ENCODE results near the gene ADAM10. TPM values are rescaled to one million over a fixed set of nuclear protein-coding genes. Genes with fewer than 3 reads are reported as not detected.
"Not testable (repeated sequence)": the region's sequence is repeated elsewhere in the genome, so short reads cannot be mapped to it uniquely, and the experiment has no call there.

ADAM10 gene
- total RNA-seq, 8 experiments from 2014 or later: 38.5 to 110 (median 73.6) TPM

DNA sequence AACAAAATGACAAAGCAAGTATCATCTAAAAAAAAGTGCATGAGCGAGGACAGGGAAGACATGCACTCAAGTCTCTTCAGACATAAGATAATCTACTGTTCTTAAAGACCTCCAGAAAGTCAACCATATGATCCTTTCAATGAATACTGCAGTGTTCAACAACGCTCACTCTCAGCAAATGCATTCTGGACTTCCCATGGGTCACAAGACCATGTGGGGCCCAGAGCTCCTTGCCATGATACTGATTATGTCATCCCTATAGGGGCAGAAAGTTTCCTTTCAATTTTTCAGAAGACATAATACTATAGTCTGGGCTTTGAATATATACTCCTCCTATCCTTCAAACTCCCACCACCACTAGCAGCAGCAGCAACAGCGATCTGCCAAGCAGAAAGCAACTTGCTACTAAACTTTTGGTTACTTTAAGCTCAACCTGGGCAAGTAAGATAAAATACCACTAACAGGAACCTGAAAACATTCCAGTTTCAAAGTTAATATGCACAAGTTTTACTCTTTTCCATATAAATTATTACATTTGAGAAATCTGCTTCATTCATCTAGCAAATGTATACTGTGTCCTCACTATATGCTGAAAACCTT is 143.5 kb downstream of the ADAM10 start:
- H3K4me3 ChIP-seq: no peak overlapping the region
- ATAC-seq (replicated peaks in 6 of 8): no peak
- WGBS, 10 experiments: 80 to 100% (median 93%) methylated on average over 1 to 3 of the region's 3 CpGs; no CpG with 5 or more reads in 1 of the 10 experiments
- in situ Hi-C loops (cut with MboI; ENCODE audit: low pct_unique_long_range_greater_than_20kb in 2 of 9, low sequenced_read_pairs in 9 of 9, unreplicated experiment in 9 of 9): no loop called here
- H3K4me1 ChIP-seq (replicated peaks in 1 of 2): no peaks in the 10 kb centered on the region
- H3K27ac ChIP-seq: no peak overlapping the region

DNA sequence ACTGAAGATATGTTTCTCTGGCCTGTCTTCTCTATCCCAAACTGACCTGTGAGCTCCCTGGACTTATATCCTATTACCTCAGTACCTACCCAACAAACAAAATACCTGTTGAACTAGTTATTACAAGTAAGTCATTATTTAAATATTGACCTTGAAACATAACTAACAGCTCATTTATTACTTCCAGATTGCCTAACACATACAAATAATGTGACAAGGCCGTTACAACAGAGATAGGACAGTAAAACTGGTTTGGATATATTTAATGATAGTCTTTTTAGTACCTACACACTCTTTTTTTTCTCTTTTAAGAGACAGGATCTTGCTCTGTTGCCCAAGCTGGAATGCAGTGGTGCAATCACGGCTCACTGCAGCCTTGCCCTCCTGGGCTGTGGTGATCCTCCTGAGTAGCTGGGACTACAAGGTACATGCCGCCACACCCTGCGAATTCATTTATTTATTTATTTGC is 145.0 kb downstream of the ADAM10 start:
- no peak for ATAC-seq (replicated peaks in 6 of 8)
- no peaks in the 10 kb centered on the region for H3K4me1 ChIP-seq (replicated peaks in 1 of 2)
- no peak overlapping the region for H3K4me3 ChIP-seq
- no peak overlapping the region for H3K27ac ChIP-seq
- in situ Hi-C loops (cut with MboI; ENCODE audit: low pct_unique_long_range_greater_than_20kb in 2 of 9, low sequenced_read_pairs in 9 of 9, unreplicated experiment in 9 of 9): no loop called here
- WGBS, 10 experiments: 91 to 100% (median 100%) methylated on average over 1 to 4 of the region's 4 CpGs

- ATAC-seq (replicated peaks in 6 of 8); H3K4me1 ChIP-seq (replicated peaks in 1 of 2); H3K4me3 ChIP-seq; H3K27ac ChIP-seq; in situ Hi-C loops (cut with MboI; ENCODE audit: low pct_unique_long_range_greater_than_20kb in 2 of 9, low sequenced_read_pairs in 9 of 9, unreplicated experiment in 9 of 9): not testable (repeated sequence)
- 91 to 100% (median 97%) methylated on average over 1 to 8 of the region's 8 CpGs; no CpG with 5 or more reads in 2 of the 10 experiments for WGBS, 10 experiments
Measured at GRCh38 chr15:58603927-58604326, 145.6 kb downstream of the ADAM10 start.

DNA sequence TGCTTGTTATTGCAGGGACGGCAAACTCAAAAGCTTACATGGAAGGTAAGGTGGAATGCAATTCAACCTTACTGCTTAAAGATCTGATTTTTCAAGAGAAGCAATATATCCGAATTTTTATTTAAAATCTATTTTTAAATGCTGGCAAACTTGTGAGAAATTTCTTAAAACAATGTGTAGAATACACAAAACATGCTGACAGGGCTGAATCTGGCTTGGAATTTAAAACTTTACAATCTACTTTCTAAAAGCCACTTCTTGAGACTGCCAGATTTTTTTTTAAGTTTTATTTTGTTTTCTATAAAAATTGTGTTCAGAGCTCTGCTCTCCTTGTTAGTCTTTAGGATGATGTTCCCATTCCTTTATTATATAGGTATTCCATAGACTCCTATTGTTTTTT is 146.7 kb downstream of the ADAM10 start:
- H3K4me3 ChIP-seq: no peak overlapping the region
- H3K27ac ChIP-seq: no peak overlapping the region
- in situ Hi-C loops (cut with MboI; ENCODE audit: low pct_unique_long_range_greater_than_20kb in 2 of 9, low sequenced_read_pairs in 9 of 9, unreplicated experiment in 9 of 9): no loop called here
- no peaks in the 10 kb centered on the region for H3K4me1 ChIP-seq (replicated peaks in 1 of 2)
- no peak for ATAC-seq (replicated peaks in 6 of 8)
- WGBS, 10 experiments: 69 to 100% (median 86%) methylated on average over 2 of the region's 2 CpGs; no CpG with 5 or more reads in 1 of the 10 experiments

- Histone ChIP-seq H3K27ac (no peak overlapping the region), H3K4me1 (replicated peaks in 1 of 2) (no peaks in the 10 kb centered on the region), H3K4me3 (no peak overlapping the region)
- ATAC-seq (replicated peaks in 6 of 8): no peak
- 85 to 100% (median 88%) methylated on average over 1 to 4 of the region's 4 CpGs; no CpG with 5 or more reads in 5 of the 10 experiments for WGBS, 10 experiments
- in situ Hi-C loops (cut with MboI; ENCODE audit: low pct_unique_long_range_greater_than_20kb in 2 of 9, low sequenced_read_pairs in 9 of 9, unreplicated experiment in 9 of 9): no loop called here
Measured at GRCh38 chr15:58598829-58599210, 150.7 kb downstream of the ADAM10 start.

GRCh38 chr15:58597943-58598828 is 151.3 kb downstream of the ADAM10 start:
- no peak overlapping the region for H3K4me3 ChIP-seq
- no peaks in the 10 kb centered on the region for H3K4me1 ChIP-seq (replicated peaks in 1 of 2)
- H3K27ac ChIP-seq: no peak overlapping the region
- no peak for ATAC-seq (replicated peaks in 6 of 8)
- in situ Hi-C loops (cut with MboI; ENCODE audit: low pct_unique_long_range_greater_than_20kb in 2 of 9, low sequenced_read_pairs in 9 of 9, unreplicated experiment in 9 of 9): no loop called here
- WGBS, 10 experiments: 61 to 100% (median 91%) methylated on average over 1 to 4 of the region's 4 CpGs; no CpG with 5 or more reads in 2 of the 10 experiments

DNA sequence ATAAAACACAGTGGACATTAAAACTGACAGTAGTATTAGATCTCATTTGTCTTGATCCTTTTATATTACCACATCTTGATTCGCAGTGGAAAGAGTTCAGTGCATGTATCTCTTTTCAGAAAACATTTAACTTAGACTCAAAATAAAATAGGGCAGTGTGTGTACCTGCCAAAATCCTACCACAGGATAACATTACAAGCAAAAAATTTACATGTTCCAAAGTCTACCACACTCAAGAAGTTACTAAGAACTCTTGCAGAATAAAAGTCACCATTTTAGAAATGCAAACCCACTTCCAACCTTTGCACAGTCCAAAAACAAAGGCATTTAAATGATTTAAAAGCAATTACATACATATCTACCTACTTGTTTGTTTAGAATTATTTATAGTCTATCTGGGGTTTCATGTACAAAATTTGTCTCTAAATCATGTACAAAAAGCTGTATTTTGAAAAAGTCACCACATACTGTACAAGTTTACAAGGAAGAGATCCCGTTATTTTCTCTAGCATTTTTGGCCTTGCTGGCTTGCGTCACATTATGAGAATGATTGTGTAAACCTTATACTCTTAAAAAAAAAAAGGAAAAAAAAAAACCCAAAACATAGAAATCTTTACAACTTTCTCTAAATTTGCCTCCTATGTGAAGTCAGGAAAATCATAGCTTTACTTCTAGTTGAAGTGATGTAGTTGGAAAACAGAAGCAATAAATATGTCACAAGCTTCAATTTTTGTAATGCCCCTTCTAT is 153.8 kb downstream of the ADAM10 start:
- peaks cover 0 to 2% of the 10 kb centered on the region in 2 donors for H3K4me1 ChIP-seq (replicated peaks in 1 of 2)
- no peak overlapping the region for H3K4me3 ChIP-seq
- 86 to 100% (median 98%) methylated on average over 1 to 3 of the region's 3 CpGs for WGBS, 10 experiments
- no peak for ATAC-seq (replicated peaks in 6 of 8)
- H3K27ac ChIP-seq: no peak overlapping the region
- in situ Hi-C loops (cut with MboI; ENCODE audit: low pct_unique_long_range_greater_than_20kb in 2 of 9, low sequenced_read_pairs in 9 of 9, unreplicated experiment in 9 of 9): no loop called here

GRCh38 chr15:58594898-58595297 is 154.6 kb downstream of the ADAM10 start:
- peaks cover 0 to 2% of the 10 kb centered on the region in 2 donors for H3K4me1 ChIP-seq (replicated peaks in 1 of 2)
- in situ Hi-C loops (cut with MboI; ENCODE audit: low pct_unique_long_range_greater_than_20kb in 2 of 9, low sequenced_read_pairs in 9 of 9, unreplicated experiment in 9 of 9): no loop called here
- no peak overlapping the region for H3K4me3 ChIP-seq
- 80 to 100% (median 100%) methylated on average over 1 of the region's 1 CpG; no CpG with 5 or more reads in 1 of the 10 experiments for WGBS, 10 experiments
- no peak overlapping the region for H3K27ac ChIP-seq
- ATAC-seq (replicated peaks in 6 of 8): no peak

DNA sequence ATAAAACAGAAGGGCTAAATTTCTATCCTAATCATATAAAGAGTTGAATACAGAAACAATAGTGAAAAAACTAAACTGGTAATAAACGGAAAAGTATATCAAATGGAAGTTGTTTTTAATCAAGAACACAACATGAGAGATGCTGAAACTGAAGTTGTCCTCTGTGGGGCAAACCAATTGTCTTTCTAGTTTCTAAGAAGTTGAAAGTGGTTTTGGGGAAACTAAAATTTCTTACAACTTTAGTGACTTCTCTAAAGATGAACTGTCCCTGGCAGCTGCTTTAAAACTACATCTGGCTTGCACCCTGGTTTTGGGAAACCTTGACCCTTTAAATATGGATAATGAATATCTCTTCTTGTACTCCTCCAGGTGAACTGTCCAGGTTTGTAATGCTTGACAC is 155.6 kb downstream of the ADAM10 start:
- H3K4me1 ChIP-seq (replicated peaks in 1 of 2): peaks cover 0 to 2% of the 10 kb centered on the region in 2 donors
- 83 to 100% (median 94%) methylated on average over 1 of the region's 1 CpG; no CpG with 5 or more reads in 1 of the 10 experiments for WGBS, 10 experiments
- in situ Hi-C loops (cut with MboI; ENCODE audit: low pct_unique_long_range_greater_than_20kb in 2 of 9, low sequenced_read_pairs in 9 of 9, unreplicated experiment in 9 of 9): no loop called here
- no peak for ATAC-seq (replicated peaks in 6 of 8)
- no peak overlapping the region for H3K4me3 ChIP-seq
- no peak overlapping the region for H3K27ac ChIP-seq

DNA sequence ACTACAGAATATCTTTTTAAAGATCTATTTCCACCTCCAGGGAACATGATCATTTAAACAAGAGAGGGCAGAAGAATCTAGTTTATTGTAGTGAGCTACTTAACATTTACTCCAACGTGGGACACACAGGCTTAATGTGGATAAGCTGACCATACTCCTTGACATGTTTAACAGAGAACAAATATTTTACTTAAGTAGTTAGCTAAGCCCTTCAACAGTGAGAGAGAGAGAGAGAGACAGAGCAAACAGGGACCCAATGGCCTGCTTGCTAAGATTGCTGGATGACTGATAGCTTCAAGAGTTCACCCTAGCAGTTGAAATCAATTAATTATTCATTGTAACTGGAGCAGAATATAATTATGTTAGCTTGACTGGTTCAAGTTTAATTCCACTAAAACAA is 158.6 kb downstream of the ADAM10 start:
- Histone ChIP-seq H3K4me3 (no peak overlapping the region), H3K27ac (no peak overlapping the region), H3K4me1 (replicated peaks in 1 of 2) (peaks cover 0 to 2% of the 10 kb centered on the region in 2 donors)
- in situ Hi-C loops (cut with MboI; ENCODE audit: low pct_unique_long_range_greater_than_20kb in 2 of 9, low sequenced_read_pairs in 9 of 9, unreplicated experiment in 9 of 9): no loop called here
- ATAC-seq (replicated peaks in 6 of 8): peak in 1 of 8 experiments; percentile 57
- 7 to 67% (median 50%) methylated on average over 1 of the region's 1 CpG; no CpG with 5 or more reads in 3 of the 10 experiments for WGBS, 10 experiments

DNA sequence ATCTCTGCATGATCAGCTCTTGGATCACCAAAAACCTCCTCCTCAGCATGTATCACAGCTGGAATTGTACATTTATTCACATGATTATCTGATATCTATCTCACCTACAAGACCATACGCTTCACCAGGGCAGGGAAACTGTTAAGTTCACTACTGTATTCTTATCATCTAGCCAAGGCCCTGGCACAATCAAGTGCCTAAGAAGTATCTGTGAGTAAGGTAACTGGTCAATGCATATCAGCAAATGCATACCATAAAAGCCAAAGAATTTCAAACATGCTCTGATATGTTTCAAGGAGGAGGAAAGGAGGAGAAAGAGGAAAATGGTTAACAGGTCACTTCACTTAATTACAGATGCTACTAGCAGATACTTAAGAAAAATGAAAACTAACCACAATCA is 159.3 kb downstream of the ADAM10 start:
- Histone ChIP-seq H3K4me3 (no peak overlapping the region), H3K27ac (no peak overlapping the region), H3K4me1 (replicated peaks in 1 of 2) (peaks cover 5 to 7% of the 10 kb centered on the region in 2 donors)
- in situ Hi-C loops (cut with MboI; ENCODE audit: low pct_unique_long_range_greater_than_20kb in 2 of 9, low sequenced_read_pairs in 9 of 9, unreplicated experiment in 9 of 9): no loop called here
- no peak for ATAC-seq (replicated peaks in 6 of 8)
- 40 to 100% (median 100%) methylated on average over 1 of the region's 1 CpG; no CpG with 5 or more reads in 5 of the 10 experiments for WGBS, 10 experiments

DNA sequence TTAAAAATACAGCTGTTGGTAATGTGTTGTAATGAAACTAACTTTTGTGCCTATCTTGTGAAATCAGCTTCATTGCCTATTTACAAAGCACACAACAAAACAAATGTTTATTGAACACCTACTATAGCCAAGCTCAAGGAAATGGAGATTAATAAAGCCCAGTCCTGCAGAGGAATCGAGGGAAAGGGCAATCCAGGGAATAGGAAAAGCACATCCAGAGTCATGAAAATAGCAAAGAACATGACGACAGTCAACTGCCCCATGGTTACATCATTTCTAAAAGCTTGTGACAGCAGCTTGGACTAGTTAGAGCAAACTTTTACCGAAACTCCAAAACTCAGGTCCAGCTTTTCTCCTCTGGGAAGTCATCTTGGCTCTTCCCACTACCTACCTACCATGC is 160.5 kb downstream of the ADAM10 start:
- no peak overlapping the region for H3K27ac ChIP-seq
- no peak overlapping the region for H3K4me3 ChIP-seq
- in situ Hi-C loops (cut with MboI; ENCODE audit: low pct_unique_long_range_greater_than_20kb in 2 of 9, low sequenced_read_pairs in 9 of 9, unreplicated experiment in 9 of 9): no loop called here
- WGBS, 10 experiments: 38 to 100% (median 86%) methylated on average over 1 to 3 of the region's 3 CpGs; no CpG with 5 or more reads in 1 of the 10 experiments
- H3K4me1 ChIP-seq (replicated peaks in 1 of 2): peaks cover 6 to 8% of the 10 kb centered on the region in 2 donors
- ATAC-seq (replicated peaks in 6 of 8): no peak

DNA sequence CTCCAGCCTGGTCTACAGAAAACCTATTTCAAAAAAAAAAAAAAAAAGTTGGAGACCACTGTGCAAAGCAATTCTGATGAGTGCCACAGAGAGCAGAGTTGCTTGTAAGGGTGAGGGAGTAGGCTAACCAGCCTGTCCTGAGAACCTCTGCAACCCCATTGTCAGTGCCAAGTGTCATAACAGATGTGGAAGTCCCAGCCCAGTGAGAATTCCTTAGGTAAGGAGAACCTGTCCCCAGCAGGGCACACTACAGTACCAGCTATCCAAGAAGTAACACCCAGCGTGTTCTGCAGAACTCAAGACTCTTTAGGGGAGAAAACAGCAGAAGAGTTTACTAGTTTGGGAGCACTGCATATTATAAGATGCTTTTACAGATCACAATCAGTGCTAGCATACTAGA is 161.4 kb downstream of the ADAM10 start:
- no peak overlapping the region for H3K27ac ChIP-seq
- 88 to 100% (median 100%) methylated on average over 1 of the region's 1 CpG; no CpG with 5 or more reads in 6 of the 10 experiments for WGBS, 10 experiments
- no peak for ATAC-seq (replicated peaks in 6 of 8)
- peaks cover 6 to 8% of the 10 kb centered on the region in 2 donors for H3K4me1 ChIP-seq (replicated peaks in 1 of 2)
- no peak overlapping the region for H3K4me3 ChIP-seq
- in situ Hi-C loops (cut with MboI; ENCODE audit: low pct_unique_long_range_greater_than_20kb in 2 of 9, low sequenced_read_pairs in 9 of 9, unreplicated experiment in 9 of 9): no loop called here

All from motor neuron (in vitro differentiated cells).